GM12864 (cell line): ENCODE results near the gene MTSS2.

Source experiments
- DNase-seq: peaks from one replicate; pipeline ENCODE4 v3.0.0-alpha.2; 2011; ENCODE audit warnings: low read depth
- H3K4me3 ChIP-seq: 2 replicates; pipeline ENCODE4 v1.5.1; 2011; ENCODE audit warnings: mild to moderate bottlenecking, low read depth, low read length, control low read depth
- CTCF ChIP-seq: IDR thresholded peaks from 2 replicates; pipeline ENCODE4 v1.5.1; 2011; ENCODE audit warnings: low read depth, mild to moderate bottlenecking, moderate library complexity, low read length, control low read depth, inconsistent platforms; ENCODE audit errors: missing control alignments

Gene MTSS2

GRCh38 chr16:70709457-70709856 lies 23.6 kb upstream of the MTSS2 start:
- no peak for TF ChIP-seq CTCF
- no peak overlapping the region for H3K4me3 ChIP-seq
- no peak for DNase-seq

GRCh38 chr16:70708366-70709246 lies 22.8 kb upstream of the MTSS2 start:
- no peak for DNase-seq
- no peak overlapping the region for H3K4me3 ChIP-seq
- no peak for TF ChIP-seq CTCF

DNA sequence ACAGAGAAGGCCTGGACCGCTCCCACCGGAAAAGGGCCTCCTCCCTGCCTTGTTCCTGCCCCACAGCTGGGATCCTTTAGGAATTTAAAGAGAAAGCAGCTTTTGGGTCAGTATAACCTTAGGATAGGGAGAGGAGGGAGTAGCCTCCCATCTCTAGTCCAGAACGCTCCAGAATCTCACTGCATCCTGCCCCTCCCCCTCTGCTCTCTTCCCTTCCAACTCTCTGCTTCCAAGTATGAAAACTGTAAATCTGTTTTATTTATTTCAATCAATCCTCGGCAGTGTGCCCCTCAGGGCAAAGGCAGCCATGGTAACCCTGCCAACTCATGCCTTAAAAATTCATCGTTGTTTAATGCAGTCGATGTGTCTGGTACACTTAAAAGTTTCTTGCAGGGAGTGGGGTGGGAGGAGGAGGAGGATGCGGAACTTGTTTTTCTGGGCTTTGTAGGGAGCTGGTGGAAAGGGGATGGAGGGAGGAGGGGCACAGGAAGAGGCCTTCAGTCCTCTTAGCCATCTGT lies 21.2 kb upstream of the MTSS2 start:
- no peak overlapping the region for H3K4me3 ChIP-seq
- TF ChIP-seq CTCF: no peak
- DNase-seq: no peak

DNA sequence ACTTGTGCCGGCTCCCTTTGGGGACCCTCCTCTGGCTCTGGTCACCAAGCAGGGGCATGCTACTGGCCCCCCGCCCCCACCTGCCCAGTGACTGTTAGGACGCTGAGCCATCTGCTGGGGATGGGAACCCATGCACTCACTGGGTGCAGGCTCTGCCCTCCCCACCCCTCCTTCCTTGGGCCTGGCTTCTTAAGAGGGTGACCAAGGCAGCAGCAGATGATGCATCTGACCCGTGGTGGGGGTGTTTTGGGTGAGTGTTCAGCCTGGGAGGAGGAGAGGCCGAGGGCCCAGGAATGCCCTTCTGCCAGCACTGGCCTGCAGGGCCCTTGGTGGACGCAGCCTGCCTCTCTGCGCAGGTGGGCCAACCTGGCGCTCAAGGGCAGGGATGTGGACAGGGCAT lies 19.2 kb upstream of the MTSS2 start:
- TF ChIP-seq CTCF: no peak
- H3K4me3 ChIP-seq: no peak overlapping the region
- DNase-seq: no peak

DNA sequence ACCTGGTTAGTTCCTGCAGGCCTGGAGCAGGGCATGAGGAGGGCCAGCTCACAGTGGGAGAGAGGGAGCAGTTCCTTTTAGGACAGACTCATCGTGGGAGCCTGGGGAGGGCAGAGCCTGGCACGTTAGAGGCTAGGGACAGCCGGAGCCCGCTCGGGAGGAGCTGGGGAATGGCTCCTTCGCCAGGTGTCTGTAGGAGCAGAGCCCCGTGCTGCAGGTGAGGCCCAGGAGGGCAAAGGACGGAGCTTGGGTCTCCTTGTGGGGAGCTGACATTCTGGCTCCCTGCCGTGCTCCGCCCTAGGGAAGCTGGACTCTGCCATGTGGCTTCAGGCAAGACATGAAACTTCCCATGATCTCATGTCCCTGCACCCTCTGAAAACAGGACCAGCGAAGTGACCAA lies 18.7 kb upstream of the MTSS2 start:
- DNase-seq: no peak
- H3K4me3 ChIP-seq: no peak overlapping the region
- TF ChIP-seq CTCF: no peak

DNA sequence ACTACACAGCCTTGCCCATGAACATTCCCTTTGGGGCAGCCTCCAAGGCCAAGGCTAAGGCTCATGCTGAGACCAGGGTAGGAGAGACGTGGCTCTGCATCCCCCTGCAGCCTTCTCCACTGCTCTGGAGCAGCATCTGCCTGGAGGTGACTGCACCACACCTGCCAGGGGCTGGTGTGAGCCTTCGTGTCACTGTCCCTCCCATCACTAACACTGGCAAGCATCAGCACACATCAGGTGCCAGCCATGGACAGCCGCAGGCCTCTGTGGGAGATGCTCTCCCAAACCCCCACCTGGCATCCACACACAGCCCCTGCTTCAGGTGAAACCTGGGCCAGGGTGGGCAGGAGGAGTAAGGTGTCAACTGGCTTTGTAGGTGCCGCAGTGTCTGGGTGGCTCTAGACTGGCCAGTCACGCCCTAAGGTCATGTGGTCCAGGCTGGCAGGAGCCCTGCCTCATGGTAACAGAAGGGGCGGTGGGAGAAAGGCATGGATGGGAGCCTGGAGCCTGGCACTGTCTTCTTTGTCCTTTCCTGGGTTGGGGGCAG lies 18.1 kb upstream of the MTSS2 start:
- TF ChIP-seq CTCF: no peak
- no peak for DNase-seq
- no peak overlapping the region for H3K4me3 ChIP-seq
